ENCODE measurements around the gene FBXL14. TPM values are rescaled to one million over a fixed set of nuclear protein-coding genes. Genes with fewer than 3 reads are reported as not detected.

Gene FBXL14
- total and polyA plus RNA-seq, 9 donors = 1.3 to 16.2 (median 10.8) TPM

DNA sequence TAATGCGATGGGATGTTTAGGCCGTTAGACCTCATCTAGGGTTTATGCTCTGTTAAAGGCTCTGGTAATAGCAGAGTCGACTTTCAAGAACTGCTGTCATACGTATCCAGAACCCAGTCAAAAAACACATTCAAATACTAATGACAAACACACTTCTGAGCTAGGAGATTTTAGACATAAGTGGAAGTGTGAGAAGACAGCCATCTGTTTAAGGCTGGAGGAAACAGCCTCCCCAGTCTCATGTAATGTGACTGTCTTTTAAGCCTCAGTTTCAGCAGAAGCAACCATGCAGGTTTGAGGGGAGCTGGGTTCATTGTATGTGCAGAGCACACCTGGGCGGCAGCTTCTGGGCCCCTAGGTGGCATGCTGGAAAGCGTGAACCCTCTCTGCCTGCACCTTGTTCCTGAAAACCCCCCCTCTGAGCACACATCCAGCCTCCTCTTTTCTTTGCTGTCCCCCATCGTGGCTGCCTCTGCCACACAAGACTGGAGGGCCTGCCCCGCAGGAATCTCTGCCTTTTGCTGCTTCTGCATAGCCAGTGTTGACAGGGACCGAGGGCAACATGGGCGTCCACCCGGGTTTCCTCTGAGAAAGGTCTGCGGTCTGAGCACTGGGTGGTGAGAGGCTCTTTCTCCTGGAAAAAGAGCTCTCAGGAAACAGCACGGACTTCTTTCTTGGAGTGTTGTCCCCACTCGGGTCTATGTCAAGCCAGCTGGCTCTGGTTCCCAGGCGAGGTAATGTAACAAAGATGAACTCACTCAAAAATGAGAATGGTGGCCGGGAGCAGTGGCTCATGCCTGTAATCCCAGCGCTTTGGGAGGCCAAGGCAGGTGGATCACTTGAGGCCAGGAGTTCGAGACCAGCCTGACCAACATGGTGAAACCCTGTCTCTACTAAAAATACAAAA is 46.2 kb upstream of the FBXL14 start:
- 82 to 89% (median 86%) methylated on average over 18 of the region's 18 CpGs for WGBS, 3 donors

DNA sequence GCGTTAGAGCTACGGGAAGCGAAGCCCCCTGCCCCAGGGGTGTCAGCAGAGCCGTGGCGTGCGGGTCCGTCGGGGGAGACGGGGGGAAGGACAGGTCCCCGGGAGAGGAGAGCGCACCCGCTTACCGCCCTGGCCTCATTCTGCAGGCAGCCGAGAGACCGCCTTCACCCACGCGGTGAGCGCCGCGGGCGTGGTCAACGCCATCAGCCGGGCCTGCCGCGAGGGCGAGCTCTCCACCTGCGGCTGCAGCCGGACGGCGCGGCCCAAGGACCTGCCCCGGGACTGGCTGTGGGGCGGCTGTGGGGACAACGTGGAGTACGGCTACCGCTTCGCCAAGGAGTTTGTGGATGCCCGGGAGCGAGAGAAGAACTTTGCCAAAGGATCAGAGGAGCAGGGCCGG is 45.2 kb upstream of the FBXL14 start:
- Histone ChIP-seq H3K9me3 (no peaks in the 10 kb centered on the region), H3K4me1 (ENCODE audit: insufficient read depth) (no peaks in the 10 kb centered on the region), H3K27ac (no peak overlapping the region), H3K4me3 (no peak overlapping the region), H3K36me3 (no peaks in the 10 kb centered on the region), H3K27me3 (no peaks in the 10 kb centered on the region)
- no peak for DNase-seq
- TF ChIP-seq POLR2A (IDR thresholded peaks at IDR 0.05) = no peak
- no peak for TF ChIP-seq EP300 (IDR thresholded peaks at IDR 0.05)
- TF ChIP-seq, protein P1, sequence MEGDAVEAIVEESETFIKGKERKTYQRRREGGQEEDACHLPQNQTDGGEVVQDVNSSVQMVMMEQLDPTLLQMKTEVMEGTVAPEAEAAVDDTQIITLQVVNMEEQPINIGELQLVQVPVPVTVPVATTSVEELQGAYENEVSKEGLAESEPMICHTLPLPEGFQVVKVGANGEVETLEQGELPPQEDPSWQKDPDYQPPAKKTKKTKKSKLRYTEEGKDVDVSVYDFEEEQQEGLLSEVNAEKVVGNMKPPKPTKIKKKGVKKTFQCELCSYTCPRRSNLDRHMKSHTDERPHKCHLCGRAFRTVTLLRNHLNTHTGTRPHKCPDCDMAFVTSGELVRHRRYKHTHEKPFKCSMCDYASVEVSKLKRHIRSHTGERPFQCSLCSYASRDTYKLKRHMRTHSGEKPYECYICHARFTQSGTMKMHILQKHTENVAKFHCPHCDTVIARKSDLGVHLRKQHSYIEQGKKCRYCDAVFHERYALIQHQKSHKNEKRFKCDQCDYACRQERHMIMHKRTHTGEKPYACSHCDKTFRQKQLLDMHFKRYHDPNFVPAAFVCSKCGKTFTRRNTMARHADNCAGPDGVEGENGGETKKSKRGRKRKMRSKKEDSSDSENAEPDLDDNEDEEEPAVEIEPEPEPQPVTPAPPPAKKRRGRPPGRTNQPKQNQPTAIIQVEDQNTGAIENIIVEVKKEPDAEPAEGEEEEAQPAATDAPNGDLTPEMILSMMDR (IDR thresholded peaks at IDR 0.05) = no peak
- intact Hi-C loops (cut with DNase I) = loop anchor here in 1 of 4 donors (10.0 kb wide), 1 partner anchor 295 kb away; no protein-coding TSS in a partner anchor
- WGBS, 3 donors = 88 to 91% (median 88%) methylated on average over 30 to 40 of the region's 40 CpGs

More for the DNA sequence above, 46.2 kb upstream of the FBXL14 start:
- Histone ChIP-seq H3K36me3 (no peaks in the 10 kb centered on the region), H3K9me3 (no peaks in the 10 kb centered on the region), H3K4me3 (no peak overlapping the region), H3K4me1 (ENCODE audit: insufficient read depth) (peaks cover 3% of the 10 kb centered on the region), H3K27ac (no peak overlapping the region), H3K27me3 (no peaks in the 10 kb centered on the region)
- intact Hi-C loops (cut with DNase I) = loop anchor here in 1 of 4 donors (10.0 kb wide), 1 partner anchor 944 kb away; no protein-coding TSS in a partner anchor
- no peak for DNase-seq
- TF ChIP-seq EP300 (IDR thresholded peaks at IDR 0.05) (no peak), POLR2A (IDR thresholded peaks at IDR 0.05) (no peak)
- TF ChIP-seq, protein P1 (IDR thresholded peaks at IDR 0.05) = no peak

- Histone ChIP-seq H3K36me3 (no peaks in the 10 kb centered on the region), H3K4me1 (ENCODE audit: insufficient read depth) (no peaks in the 10 kb centered on the region), H3K9me3 (no peaks in the 10 kb centered on the region), H3K27me3 (no peaks in the 10 kb centered on the region), H3K27ac (no peak overlapping the region), H3K4me3 (no peak overlapping the region)
- TF ChIP-seq EP300 (IDR thresholded peaks at IDR 0.05) = no peak
- no peak for TF ChIP-seq POLR2A (IDR thresholded peaks at IDR 0.05)
- TF ChIP-seq, protein P1 (IDR thresholded peaks at IDR 0.05) = no peak
- no peak for DNase-seq
- intact Hi-C loops (cut with DNase I) = loop anchor here in 1 of 4 donors (10.0 kb wide), 1 partner anchor 297 kb away; no protein-coding TSS in a partner anchor
- 70 to 82% (median 73%) methylated on average over 5 of the region's 5 CpGs for WGBS, 3 donors
Measured at GRCh38 chr12:1638203-1638602, 43.8 kb upstream of the FBXL14 start.

DNA sequence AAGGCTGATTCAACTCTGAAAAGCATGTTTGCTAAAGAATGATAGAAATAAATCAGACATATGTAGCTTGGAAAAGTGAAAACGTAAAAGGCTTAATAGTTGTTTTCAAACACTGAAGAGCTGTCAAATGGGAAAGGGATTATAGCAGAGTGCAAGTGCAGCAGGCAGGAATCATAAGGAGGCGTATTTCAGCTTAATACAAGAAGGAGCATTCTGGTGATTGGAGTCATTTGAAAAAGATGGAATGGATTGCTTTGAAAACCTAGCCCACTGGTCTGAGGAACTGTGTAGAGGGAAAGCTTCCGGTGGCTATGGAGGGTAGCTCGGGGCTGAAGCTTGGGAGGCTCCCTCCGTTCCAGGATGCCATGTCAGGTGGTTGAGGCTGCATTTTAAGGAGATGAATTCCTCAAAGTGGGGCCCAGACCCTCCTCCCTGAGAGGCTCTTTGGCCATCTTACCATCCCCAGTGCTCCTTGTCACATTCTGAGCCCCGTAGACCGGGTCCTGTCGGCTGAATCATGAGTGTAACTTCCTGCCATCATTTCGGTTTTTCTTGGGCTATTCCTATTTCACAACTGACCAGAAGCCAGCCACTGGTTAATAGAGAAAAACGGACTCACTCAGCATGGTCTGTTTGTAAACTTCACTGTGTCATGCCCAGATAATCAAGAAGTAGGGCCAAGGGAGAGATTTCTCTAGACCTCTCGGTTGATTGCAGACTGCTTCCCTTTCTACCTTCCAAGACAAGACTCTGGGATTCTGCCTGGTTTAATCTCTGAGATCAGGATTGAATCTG is 41.1 kb upstream of the FBXL14 start:
- DNase-seq = no peak
- H3K4me3 ChIP-seq = no peak overlapping the region
- TF ChIP-seq, protein P1 (IDR thresholded peaks at IDR 0.05) = no peak
- TF ChIP-seq EP300 (IDR thresholded peaks at IDR 0.05) = no peak
- TF ChIP-seq POLR2A (IDR thresholded peaks at IDR 0.05) = no peak
- no peak overlapping the region for H3K27ac ChIP-seq
- H3K27me3 ChIP-seq = no peaks in the 10 kb centered on the region
- intact Hi-C loops (cut with DNase I) = loop anchor here in 1 of 4 donors (10.0 kb wide), 1 partner anchor 299 kb away; no protein-coding TSS in a partner anchor
- WGBS, 3 donors = 81 to 89% (median 85%) methylated on average over 11 of the region's 11 CpGs
- H3K4me1 ChIP-seq (ENCODE audit: insufficient read depth) = no peaks in the 10 kb centered on the region
- no peaks in the 10 kb centered on the region for H3K36me3 ChIP-seq
- H3K9me3 ChIP-seq = no peaks in the 10 kb centered on the region

Measured in ovary (tissue), 9 donors.